Nephron (organoid): Measurements from ENCODE around the gene FUS.
"Not testable (repeated sequence)": the region's sequence is repeated elsewhere in the genome, so short reads cannot be mapped to it uniquely, and the experiment has no call there.

ENCODE experiments used
- H3K27ac Mint-ChIP-seq, 3 experiments: 2 replicates each; pipeline ENCODE4 v1.8.0; 2020; ENCODE audit warnings: mixed read lengths in 3 of 3, mild to moderate bottlenecking in 2 of 3, moderate library complexity in 1 of 3
- H3K27me3 Mint-ChIP-seq: 2 replicates; pipeline ENCODE4 v1.8.0; 2021; ENCODE audit warnings: low read depth, mild to moderate bottlenecking, moderate library complexity, mixed read lengths
- H3K36me3 Mint-ChIP-seq: 2 replicates; pipeline ENCODE4 v1.8.0; 2020; ENCODE audit warnings: low read depth, mixed read lengths
- H3K4me1 Mint-ChIP-seq: 2 replicates; pipeline ENCODE4 v1.8.0; 2020; ENCODE audit warnings: mixed read lengths
- H3K4me3 Mint-ChIP-seq, 3 experiments: 2 replicates each; pipeline ENCODE4 v1.8.0; 2020; ENCODE audit warnings: mild to moderate bottlenecking in 3 of 3, mixed read lengths in 3 of 3, moderate library complexity in 2 of 3
- H3K9me3 Mint-ChIP-seq: 2 replicates; pipeline ENCODE4 v1.8.0; 2020; ENCODE audit warnings: mixed read lengths
- CTCF ChIP-seq, 3 experiments: fragments of 200-600 bp; sonication (generic); IDR thresholded peaks; one replicate each; pipeline ENCODE4 v1.5.0; 2021; ENCODE audit warnings: antibody characterized with exemption in 3 of 3; ENCODE audit not compliant: unreplicated experiment in 3 of 3

The FUS gene

GRCh38 chr16:31136287-31136662, 43.7 kb upstream of the FUS start:
- Mint-ChIP-seq H3K4me3 (peak overlapping the region in 2 of 3 experiments; percentile 61 to 72), H3K27me3 (no peaks in the 10 kb centered on the region), H3K4me1 (peaks cover 16% of the 10 kb centered on the region), H3K9me3 (no peaks in the 10 kb centered on the region), H3K36me3 (peaks cover 12% of the 10 kb centered on the region), H3K27ac (peak overlapping the region in 2 of 3 experiments; percentile 39 to 51)
- no peak for TF ChIP-seq CTCF (IDR thresholded peaks at IDR 0.05; ENCODE audit: unreplicated experiment in 3 of 3)

- H3K4me3 Mint-ChIP-seq: peak overlapping the region in 1 of 3 experiments; percentile 6
- peaks cover 21% of the 10 kb centered on the region for H3K4me1 Mint-ChIP-seq
- not testable (repeated sequence) for H3K27ac Mint-ChIP-seq, H3K9me3 Mint-ChIP-seq, H3K27me3 Mint-ChIP-seq
- peaks cover 11% of the 10 kb centered on the region for H3K36me3 Mint-ChIP-seq
Measured at GRCh38 chr16:31136822-31137499, 43.0 kb upstream of the FUS start.

DNA sequence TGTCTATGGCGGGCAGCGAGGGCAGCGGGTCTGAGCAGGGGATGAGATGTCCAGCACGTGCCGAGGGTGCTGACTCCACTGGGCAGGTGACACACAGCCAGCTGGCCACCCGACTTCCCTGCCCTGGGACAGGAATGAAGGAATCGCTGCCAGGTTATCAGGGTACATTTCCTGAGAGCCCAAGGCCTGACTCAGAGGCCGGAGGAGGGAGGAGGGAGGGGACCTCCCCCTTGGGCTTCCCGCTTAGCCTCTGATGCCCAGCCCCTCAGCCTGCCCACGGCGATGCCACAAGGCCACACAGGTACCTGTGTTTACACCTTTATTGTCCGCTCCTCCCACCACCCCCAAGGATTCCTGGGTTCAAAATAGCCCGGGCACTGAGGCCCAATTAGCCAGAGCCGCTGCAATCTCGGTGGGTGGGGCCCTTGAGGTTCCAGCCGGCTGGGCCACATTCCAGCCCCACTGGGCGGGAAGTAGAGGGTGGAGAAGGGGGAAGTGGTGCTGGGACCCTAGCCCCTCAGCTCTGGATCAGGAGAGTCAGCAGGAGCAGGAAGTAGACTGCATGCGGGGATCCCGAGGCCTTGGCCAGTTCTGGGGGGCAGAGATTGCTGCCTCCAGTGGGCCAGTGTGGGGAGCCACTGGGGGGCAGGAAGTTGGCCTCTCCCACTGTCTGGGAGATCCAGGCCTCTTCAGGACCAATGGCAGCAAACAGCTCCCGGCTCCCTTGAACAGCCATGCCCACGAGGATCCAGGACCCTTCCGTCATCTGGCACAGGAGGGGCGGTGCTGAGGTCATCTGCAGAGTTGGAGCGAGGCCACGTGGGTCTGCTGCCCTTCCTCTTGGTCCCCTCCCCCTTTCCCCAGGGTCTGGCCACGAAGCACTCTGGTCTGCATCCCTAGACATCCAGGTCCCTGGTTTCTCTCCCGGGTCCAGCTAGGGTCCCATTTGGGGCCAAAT, 41.0 kb upstream of the FUS start:
- Mint-ChIP-seq H3K4me1 (peaks cover 20% of the 10 kb centered on the region), H3K27me3 (peaks cover 3% of the 10 kb centered on the region), H3K9me3 (no peaks in the 10 kb centered on the region), H3K4me3 (peak overlapping the region in 2 of 3 experiments; percentile 5 to 38), H3K27ac (peak overlapping the region; percentile 51 to 79 (median 57)), H3K36me3 (peaks cover 1% of the 10 kb centered on the region)
- TF ChIP-seq CTCF (IDR thresholded peaks at IDR 0.05; ENCODE audit: unreplicated experiment in 3 of 3): no peak

DNA sequence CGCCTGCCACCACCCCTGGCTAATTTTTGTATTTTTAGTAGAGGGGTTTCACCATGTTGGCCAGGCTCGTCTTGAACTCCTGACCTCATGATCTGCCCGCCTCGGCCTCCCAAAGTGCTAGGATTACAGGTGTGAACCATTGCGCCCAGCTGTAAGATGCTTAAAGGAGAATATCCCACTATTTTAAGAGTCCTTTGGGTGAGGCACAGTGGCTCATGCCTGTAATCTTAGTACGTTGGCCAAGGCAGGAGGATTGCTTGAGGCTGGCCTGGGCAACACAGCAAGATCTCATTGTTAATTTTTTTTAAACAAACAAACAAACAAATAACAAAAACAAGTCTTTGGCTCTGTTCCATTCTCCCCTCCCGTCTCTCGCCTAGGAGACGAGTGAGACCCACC, 38.9 kb upstream of the FUS start:
- H3K27me3 Mint-ChIP-seq: peaks cover 12% of the 10 kb centered on the region
- H3K4me3 Mint-ChIP-seq: peak overlapping the region in 2 of 3 experiments; percentile 23 to 79
- H3K9me3 Mint-ChIP-seq, H3K4me1 Mint-ChIP-seq, H3K36me3 Mint-ChIP-seq: not testable (repeated sequence)
- H3K27ac Mint-ChIP-seq: peak overlapping the region in 2 of 3 experiments; percentile 95 to 98

GRCh38 chr16:31141489-31142108, 38.3 kb upstream of the FUS start:
- no peaks in the 10 kb centered on the region for H3K36me3 Mint-ChIP-seq
- peak overlapping the region; percentile 95 to 98 (median 95) for H3K27ac Mint-ChIP-seq
- H3K4me3 Mint-ChIP-seq: peak overlapping the region; percentile 79 to 85 (median 80)
- no peaks in the 10 kb centered on the region for H3K9me3 Mint-ChIP-seq
- peaks cover 7% of the 10 kb centered on the region for H3K4me1 Mint-ChIP-seq
- peaks cover 18% of the 10 kb centered on the region for H3K27me3 Mint-ChIP-seq
- TF ChIP-seq CTCF (IDR thresholded peaks at IDR 0.05; ENCODE audit: unreplicated experiment in 3 of 3): no peak

- peaks cover 7% of the 10 kb centered on the region for H3K4me1 Mint-ChIP-seq
- no peaks in the 10 kb centered on the region for H3K9me3 Mint-ChIP-seq
- H3K27me3 Mint-ChIP-seq: peaks cover 25% of the 10 kb centered on the region
- peak; percentile 95 to 96 (median 96) for TF ChIP-seq CTCF (IDR thresholded peaks at IDR 0.05; ENCODE audit: unreplicated experiment in 3 of 3)
- H3K27ac Mint-ChIP-seq: peak overlapping the region; percentile 95 to 98 (median 95)
- H3K36me3 Mint-ChIP-seq: no peaks in the 10 kb centered on the region
- H3K4me3 Mint-ChIP-seq: peak overlapping the region; percentile 79 to 85 (median 80)
Measured at GRCh38 chr16:31142109-31143010, 37.6 kb upstream of the FUS start.
